RWPE1 (cell line): ENCODE data around the gene DUSP22.

ENCODE experiments used
- CTCF ChIA-PET: fragments of 350-600 bp; sonication (Branson Sonifier 250); formaldehyde crosslinking; extraction: SDS; loops from one replicate; lab custom pipeline; 2021; lab: Yijun Ruan, JAX
- POLR2A ChIA-PET: fragments of 400-600 bp; formaldehyde crosslinking; extraction: SDS; loops from one replicate; lab custom pipeline; 2020; ENCODE audit warnings: antibody characterized with exemption; ENCODE audit not compliant: low non-redundant PET; lab: Yijun Ruan, JAX
- DNase-seq: peaks from one replicate; pipeline ENCODE4 v3.0.0; 2012; ENCODE audit warnings: low spot score
- H3K27ac ChIP-seq: fragments of 450-650 bp; 2 replicates; pipeline ENCODE4 v1.5.1; 2017
- TF ChIP-seq, protein P1 (sequence below): fragments of 450-650 bp; conservative IDR thresholded peaks from 2 replicates; pipeline ENCODE4 v1.5.1; 2017; ENCODE audit warnings: low read depth, mild to moderate bottlenecking

Gene DUSP22

DNA sequence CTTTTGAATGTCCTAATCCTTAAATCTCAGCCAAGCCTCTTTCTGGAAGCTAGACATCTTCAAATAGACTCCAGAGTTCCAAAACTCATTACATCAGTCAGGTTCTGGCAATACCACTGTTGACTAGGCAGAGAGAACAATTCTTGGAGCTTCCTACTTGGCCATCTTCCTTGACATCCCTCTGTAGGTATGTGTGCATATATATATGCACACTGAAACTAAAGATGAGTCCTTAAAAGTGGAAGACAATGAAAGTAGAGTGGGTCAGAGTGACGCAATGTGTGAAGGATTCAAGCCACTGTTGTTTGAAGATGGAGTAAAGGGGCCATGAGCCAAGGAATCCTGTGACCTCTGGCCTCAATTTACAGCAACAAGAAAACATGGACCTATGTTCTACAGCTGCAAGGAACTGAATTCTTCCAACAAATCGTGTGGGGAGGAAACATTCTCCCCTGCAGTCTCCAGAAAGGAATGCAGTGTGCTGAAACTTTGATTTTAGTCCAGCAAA is 18.7 kb upstream of the DUSP22 start:
- TF ChIP-seq, protein P1, sequence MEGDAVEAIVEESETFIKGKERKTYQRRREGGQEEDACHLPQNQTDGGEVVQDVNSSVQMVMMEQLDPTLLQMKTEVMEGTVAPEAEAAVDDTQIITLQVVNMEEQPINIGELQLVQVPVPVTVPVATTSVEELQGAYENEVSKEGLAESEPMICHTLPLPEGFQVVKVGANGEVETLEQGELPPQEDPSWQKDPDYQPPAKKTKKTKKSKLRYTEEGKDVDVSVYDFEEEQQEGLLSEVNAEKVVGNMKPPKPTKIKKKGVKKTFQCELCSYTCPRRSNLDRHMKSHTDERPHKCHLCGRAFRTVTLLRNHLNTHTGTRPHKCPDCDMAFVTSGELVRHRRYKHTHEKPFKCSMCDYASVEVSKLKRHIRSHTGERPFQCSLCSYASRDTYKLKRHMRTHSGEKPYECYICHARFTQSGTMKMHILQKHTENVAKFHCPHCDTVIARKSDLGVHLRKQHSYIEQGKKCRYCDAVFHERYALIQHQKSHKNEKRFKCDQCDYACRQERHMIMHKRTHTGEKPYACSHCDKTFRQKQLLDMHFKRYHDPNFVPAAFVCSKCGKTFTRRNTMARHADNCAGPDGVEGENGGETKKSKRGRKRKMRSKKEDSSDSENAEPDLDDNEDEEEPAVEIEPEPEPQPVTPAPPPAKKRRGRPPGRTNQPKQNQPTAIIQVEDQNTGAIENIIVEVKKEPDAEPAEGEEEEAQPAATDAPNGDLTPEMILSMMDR: no peak
- POLR2A ChIA-PET: no interaction called here
- CTCF ChIA-PET: no interaction called here
- no peak for DNase-seq
- H3K27ac ChIP-seq: no peak overlapping the region

GRCh38 chr6:277746-278145 is 14.5 kb upstream of the DUSP22 start:
- DNase-seq: no peak
- TF ChIP-seq, protein P1: no peak
- ChIA-PET CTCF (no interaction called here), POLR2A (no interaction called here)
- no peak overlapping the region for H3K27ac ChIP-seq

DNA sequence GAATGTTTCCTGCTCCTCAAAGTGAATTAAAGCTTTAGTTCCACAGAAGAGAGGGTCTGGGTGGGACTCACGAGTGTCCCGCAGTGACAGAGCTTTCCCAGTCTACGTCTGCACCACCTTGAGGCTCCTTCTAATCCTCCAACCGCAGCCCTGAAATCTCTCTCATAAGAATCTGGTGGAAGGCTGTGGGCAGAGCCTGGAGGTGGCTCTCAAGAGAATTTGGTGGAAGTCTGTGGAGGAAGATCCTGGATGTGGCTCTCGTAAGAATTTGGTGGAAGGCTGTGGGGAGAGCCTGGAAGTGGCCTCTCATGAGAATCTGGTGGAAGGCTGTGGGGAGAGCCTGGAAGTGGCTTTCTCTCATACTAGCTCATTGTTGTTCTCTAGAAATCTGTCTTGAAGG is 13.8 kb upstream of the DUSP22 start:
- POLR2A ChIA-PET: no interaction called here
- H3K27ac ChIP-seq: no peak overlapping the region
- CTCF ChIA-PET: no interaction called here
- TF ChIP-seq, protein P1: no peak
- DNase-seq: no peak

DNA sequence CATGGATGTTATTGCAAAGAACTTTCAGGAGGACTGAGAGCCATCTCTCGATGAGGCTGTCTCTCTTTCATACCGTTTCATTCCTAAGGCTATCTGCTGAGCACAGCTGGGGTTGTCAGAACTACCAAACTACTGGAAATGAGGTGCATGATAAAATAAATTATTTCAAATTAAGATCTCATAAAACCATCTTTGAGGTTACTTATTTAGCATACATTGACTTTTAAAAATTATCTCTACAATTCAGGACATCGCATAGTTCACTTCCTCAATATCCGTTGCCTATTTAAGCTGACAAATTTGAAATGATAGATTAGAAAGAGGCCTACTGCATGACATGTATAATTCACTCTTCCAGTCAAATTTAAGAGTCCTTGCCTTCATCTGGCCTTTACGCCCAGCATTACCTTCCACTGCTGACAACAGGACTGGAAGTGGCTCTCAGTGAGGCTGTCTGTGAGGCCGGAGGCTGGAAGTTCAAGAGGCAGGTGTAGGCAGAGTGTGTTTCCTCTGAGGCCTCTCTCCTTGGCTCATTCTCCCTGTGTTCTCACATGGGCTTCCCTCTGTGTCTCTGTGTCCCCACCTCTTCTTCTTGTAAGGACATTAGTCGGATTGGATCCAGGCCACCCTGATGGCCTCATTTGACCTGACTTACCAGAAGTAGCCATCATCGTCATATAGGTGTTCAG is 12.8 kb upstream of the DUSP22 start:
- TF ChIP-seq, protein P1: no peak
- DNase-seq: no peak
- ChIA-PET CTCF (interaction anchor here (0.7 kb wide), 1 partner anchor 23 kb away, joined by 3 read pairs; no protein-coding TSS in a partner anchor), POLR2A (no interaction called here)
- H3K27ac ChIP-seq: no peak overlapping the region

GRCh38 chr6:280775-281468 is 11.4 kb upstream of the DUSP22 start:
- no peak overlapping the region for H3K27ac ChIP-seq
- TF ChIP-seq, protein P1: no peak
- POLR2A ChIA-PET: no interaction called here
- DNase-seq: no peak
- CTCF ChIA-PET: no interaction called here

DNA sequence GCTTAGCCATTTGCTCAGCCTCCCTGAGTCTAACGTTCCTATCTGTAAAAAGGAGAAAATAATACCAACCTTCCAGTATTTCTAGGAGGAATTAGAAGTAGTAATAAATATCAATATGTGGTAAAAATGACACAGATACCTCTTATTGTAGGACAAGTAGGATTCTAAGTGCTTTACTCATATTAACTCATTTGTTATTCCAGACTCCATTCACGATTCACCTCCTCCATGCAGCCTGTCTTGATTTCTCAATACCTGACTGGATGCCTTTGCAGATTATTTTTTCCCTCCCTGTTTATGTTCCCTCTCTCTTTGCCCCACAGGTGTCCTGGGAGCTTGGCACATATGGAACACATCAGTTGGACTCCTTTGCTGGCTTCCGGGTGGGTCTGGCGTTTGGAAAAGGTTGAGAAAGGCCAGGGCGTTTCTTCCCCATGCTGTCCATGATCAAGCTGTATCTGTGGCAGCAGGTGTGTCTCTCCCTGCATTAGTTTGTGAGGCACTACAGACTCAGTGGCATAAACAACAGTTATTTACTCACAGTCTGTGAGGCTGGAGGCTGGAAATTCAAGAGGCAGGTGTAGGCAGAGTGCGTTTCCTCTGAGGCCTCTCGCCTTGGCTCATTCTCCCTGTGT is 10.7 kb upstream of the DUSP22 start:
- no peak overlapping the region for H3K27ac ChIP-seq
- CTCF ChIA-PET: no interaction called here
- DNase-seq: no peak
- POLR2A ChIA-PET: no interaction called here
- TF ChIP-seq, protein P1: no peak
